GM21576 (cell line): Measurements from ENCODE around the gene KRT82.

Experiments
- ATAC-seq: cut with Tn5 transposase; IDR thresholded peaks from one replicate; pipeline ENCODE4 v1.9.1; 2021; ENCODE audit warnings: mild to moderate bottlenecking, moderate library complexity; ENCODE audit not compliant: unreplicated experiment

Gene KRT82

GRCh38 chr12:52387859-52388258 lies 18.3 kb downstream of the KRT82 start:
- ATAC-seq = no peak

GRCh38 chr12:52385226-52385702 lies 20.9 kb downstream of the KRT82 start, which contains the start of gene KRT84:
Gene KRT84 (minus strand): TSS chr12:52385652. CDS start chr12:52385585, 67 bp downstream.
- ATAC-seq = no peak

- no peak for ATAC-seq
Measured at GRCh38 chr12:52383331-52383730, 22.8 kb downstream of the KRT82 start.

- ATAC-seq = no peak
Measured at GRCh38 chr12:52382854-52383253, 23.3 kb downstream of the KRT82 start.

- ATAC-seq = no peak
Measured at GRCh38 chr12:52381206-52381605, 24.9 kb downstream of the KRT82 start.

GRCh38 chr12:52380271-52380694 lies 25.9 kb downstream of the KRT82 start:
- no peak for ATAC-seq

GRCh38 chr12:52379536-52379935 lies 26.6 kb downstream of the KRT82 start:
- no peak for ATAC-seq

- no peak for ATAC-seq
Measured at GRCh38 chr12:52378091-52378490, 28.0 kb downstream of the KRT82 start.

GRCh38 chr12:52377266-52377665 lies 28.9 kb downstream of the KRT82 start:
- ATAC-seq = no peak

GRCh38 chr12:52372216-52373154 lies 33.6 kb downstream of the KRT82 start:
- no peak for ATAC-seq

GRCh38 chr12:52371716-52372115 lies 34.4 kb downstream of the KRT82 start:
- ATAC-seq = no peak

- no peak for ATAC-seq
Measured at GRCh38 chr12:52370926-52371608, 35.1 kb downstream of the KRT82 start.

GRCh38 chr12:52369809-52370208 lies 36.3 kb downstream of the KRT82 start:
- ATAC-seq = no peak

GRCh38 chr12:52369211-52369610 lies 36.9 kb downstream of the KRT82 start:
- no peak for ATAC-seq

- no peak for ATAC-seq
Measured at GRCh38 chr12:52368508-52368907, 37.6 kb downstream of the KRT82 start.

GRCh38 chr12:52367876-52368275 lies 38.3 kb downstream of the KRT82 start:
- no peak for ATAC-seq

- ATAC-seq = no peak
Measured at GRCh38 chr12:52366738-52367485, 39.2 kb downstream of the KRT82 start, which contains the start of gene KRT85. Gene KRT85 (minus strand): TSS chr12:52367481. CDS start chr12:52367405, 76 bp downstream.

GRCh38 chr12:52364901-52365489 lies 41.1 kb downstream of the KRT82 start:
- no peak for ATAC-seq

GRCh38 chr12:52364061-52364460 lies 42.1 kb downstream of the KRT82 start:
- no peak for ATAC-seq

GRCh38 chr12:52363111-52363679 lies 42.9 kb downstream of the KRT82 start:
- no peak for ATAC-seq
